Heart right ventricle (tissue), 16 donors: Measurements from ENCODE around the gene FAM219A. TPM values are rescaled to one million over a fixed set of nuclear protein-coding genes. Genes with fewer than 3 reads are reported as not detected.

Source experiments
- ATAC-seq, 8 donors: fragments of 200-7000 bp; cut with Tn5 transposase; one replicate each; pipeline ENCODE4 v1.9.1; 2020; ENCODE audit warnings: mild to moderate bottlenecking in 8 of 8, moderate library complexity in 8 of 8, moderate number of reproducible peaks in 1 of 8
- DNase-seq, 2 donors: peaks; one replicate each; pipeline ENCODE4 v3.0.0-alpha.2; 2020
- H3K27ac ChIP-seq, 10 donors: fragments of 200-600 bp; sonication (generic) in 2 of 10; one replicate each; pipeline versions ENCODE4 v1.5.0 to v1.8.0; 2020 to 2022; ENCODE audit warnings: mild to moderate bottlenecking in 3 of 10
- H3K27me3 ChIP-seq, 7 donors: fragments of 200-600 bp; one replicate each; pipeline ENCODE4 v1.8.0; 2021 to 2022; ENCODE audit warnings: mild to moderate bottlenecking in 2 of 7
- H3K36me3 ChIP-seq, 9 donors: fragments of 200-600 bp; sonication (generic) in 1 of 9; one replicate each; pipeline versions ENCODE4 v1.5.0 to v1.8.0; 2020 to 2022; ENCODE audit warnings: mild to moderate bottlenecking in 2 of 9
- H3K4me1 ChIP-seq, 9 donors: fragments of 200-600 bp; sonication (generic) in 1 of 9; one replicate each; pipeline versions ENCODE4 v1.5.0 to v1.8.0; 2020 to 2022; ENCODE audit warnings: mild to moderate bottlenecking in 4 of 9
- H3K4me3 ChIP-seq, 10 donors: fragments of 200-600 bp; sonication (generic) in 2 of 10; one replicate each; pipeline versions ENCODE4 v1.5.0 to v1.8.0; 2020 to 2022; ENCODE audit warnings: mild to moderate bottlenecking in 7 of 10, moderate library complexity in 2 of 10
- H3K9me3 ChIP-seq, 11 donors: fragments of 200-600 bp in 10 of 11; sonication (generic) in 2 of 11; one replicate each; pipeline versions ENCODE4 v1.5.0 to v1.8.0; 2013 to 2022; ENCODE audit warnings: mild to moderate bottlenecking in 2 of 11, control low read depth in 1 of 11, moderate library complexity in 1 of 11
- WGBS, 2 donors: extraction: QIAGEN DNeasy Blood & Tissue Kit; methylation state at CpG; one replicate each; pipeline ENCODE4 v1.1.7; 2013; ENCODE audit warnings: inconsistent platforms in 1 of 2; 5-methylcytosine and 5-hydroxymethylcytosine counted together
- intact Hi-C, 10 donors: fragments of 100-400 bp; cut with DNase I; formaldehyde crosslinking; loops; one replicate each; pipeline versions ENCODE4 v1.11.1 to v1.14.2; 2022
- polyA plus RNA-seq, 2 donors: library from polyadenylated mRNA; stranded (reverse); fragments of 200-250 nt; gene quantifications; one replicate each; pipeline ENCODE4 v1.2.3, GENCODE V29; 2013
- total RNA-seq, 10 donors: library from RNA; stranded (reverse); fragmentation: NEBNext Ultra II Directional in 3 of 10; extraction: Animal tissue kit (Norgen Biotek cat#: 25700) in 3 of 10; gene quantifications; one replicate each; pipeline versions ENCODE4 v1.2.1 to v1.2.4, GENCODE V29; 2021 to 2023
- TF ChIP-seq, protein P1 (sequence below), 9 donors: fragments of 200-600 bp; sonication (generic) in 2 of 9; IDR thresholded peaks; one replicate each; pipeline versions ENCODE4 v1.5.0 to v1.8.0; 2021 to 2022; ENCODE audit warnings: antibody characterized with exemption in 9 of 9, mild to moderate bottlenecking in 5 of 9, moderate library complexity in 1 of 9
- donor health status: Arrhythmogenic right ventricular cardiomyopathy.
- donor health status: ischemic (EF 13 %, LVEDD 7.1; RV severe dilation, severe dysfunction).
- donor health status: healthy with polysubstance abuse.
- donor health status: DM: no; HTN: yes; CAD: no.
- donor health status: DM: no; HTN: no; CAD: no.
- donor health status: ischemic (EF 25% LVEDD 6.9; RV normal size, moderate dysfunction).
- donor health status: ischemic (EF 25% LVEDD 5.7; RV mildly dilated, moderate dysfunction).
- donor health status: healthy.
- donor health status: DM: yes; HTN: yes; CAD: no.
- donor health status: Ischemic cardiomyopathy.
- donor health status: ischemic (EF 35%, LVEDD 5.7; RV mildly dilated, moderate dysfunction).
- donor health status: nonischemic (EF 11% LVEDD 7.7; RV severe dilation, severe dysfunction).
- donor health status: DM: yes; HTN: yes; CAD: no.
- donor health status: PGD.
- donor health status: ischemic (EF 29% LVEDD 5.4; RV normal size, mild dysfunction).
- donor health status: nonischemic (EF 23%, LVEDD 6.1; RV moderate dilation, normal function).

FAM219A gene
- total and polyA plus RNA-seq, 12 donors: 15.1 to 38.6 (median 25.9) TPM

GRCh38 chr9:34463901-34464232 is 5.5 kb upstream of the FAM219A start:
- H3K36me3 ChIP-seq: no peaks in the 10 kb centered on the region
- H3K4me3 ChIP-seq: no peak overlapping the region
- WGBS, 2 donors: 81 to 84% methylated on average over 2 of the region's 2 CpGs
- DNase-seq (no peak), ATAC-seq (no peak)
- no peak overlapping the region for H3K27ac ChIP-seq
- TF ChIP-seq, protein P1, sequence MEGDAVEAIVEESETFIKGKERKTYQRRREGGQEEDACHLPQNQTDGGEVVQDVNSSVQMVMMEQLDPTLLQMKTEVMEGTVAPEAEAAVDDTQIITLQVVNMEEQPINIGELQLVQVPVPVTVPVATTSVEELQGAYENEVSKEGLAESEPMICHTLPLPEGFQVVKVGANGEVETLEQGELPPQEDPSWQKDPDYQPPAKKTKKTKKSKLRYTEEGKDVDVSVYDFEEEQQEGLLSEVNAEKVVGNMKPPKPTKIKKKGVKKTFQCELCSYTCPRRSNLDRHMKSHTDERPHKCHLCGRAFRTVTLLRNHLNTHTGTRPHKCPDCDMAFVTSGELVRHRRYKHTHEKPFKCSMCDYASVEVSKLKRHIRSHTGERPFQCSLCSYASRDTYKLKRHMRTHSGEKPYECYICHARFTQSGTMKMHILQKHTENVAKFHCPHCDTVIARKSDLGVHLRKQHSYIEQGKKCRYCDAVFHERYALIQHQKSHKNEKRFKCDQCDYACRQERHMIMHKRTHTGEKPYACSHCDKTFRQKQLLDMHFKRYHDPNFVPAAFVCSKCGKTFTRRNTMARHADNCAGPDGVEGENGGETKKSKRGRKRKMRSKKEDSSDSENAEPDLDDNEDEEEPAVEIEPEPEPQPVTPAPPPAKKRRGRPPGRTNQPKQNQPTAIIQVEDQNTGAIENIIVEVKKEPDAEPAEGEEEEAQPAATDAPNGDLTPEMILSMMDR (IDR thresholded peaks at IDR 0.05): no peak
- H3K9me3 ChIP-seq: no peaks in the 10 kb centered on the region
- peaks cover 0 to 13% (median 3%) of the 10 kb centered on the region in 9 donors for H3K4me1 ChIP-seq
- intact Hi-C loops: loop anchor here in 1 of 10 donors (5.0 kb wide), 1 partner anchor 33 kb away; no protein-coding TSS in a partner anchor
- H3K27me3 ChIP-seq: peaks cover 0 to 8% (median 0%) of the 10 kb centered on the region in 7 donors

GRCh38 chr9:34463098-34463900 is 4.9 kb upstream of the FAM219A start:
- 41 to 47% methylated on average over 5 of the region's 5 CpGs for WGBS, 2 donors
- Histone ChIP-seq H3K27ac (no peak overlapping the region), H3K4me3 (no peak overlapping the region), H3K27me3 (peaks cover 0 to 8% (median 0%) of the 10 kb centered on the region in 7 donors), H3K4me1 (peaks cover 0 to 16% (median 3%) of the 10 kb centered on the region in 9 donors), H3K9me3 (no peaks in the 10 kb centered on the region), H3K36me3 (no peaks in the 10 kb centered on the region)
- intact Hi-C loops: loop anchor here in 1 of 10 donors (5.0 kb wide), 1 partner anchor 34 kb away; no protein-coding TSS in a partner anchor
- TF ChIP-seq, protein P1 (IDR thresholded peaks at IDR 0.05): no peak
- no peak for DNase-seq
- no peak for ATAC-seq

- no peak for DNase-seq
- Histone ChIP-seq H3K9me3 (no peaks in the 10 kb centered on the region), H3K36me3 (no peaks in the 10 kb centered on the region), H3K4me3 (no peak overlapping the region), H3K27ac (no peak overlapping the region), H3K4me1 (peaks cover 6 to 38% (median 28%) of the 10 kb centered on the region in 9 donors), H3K27me3 (peaks cover 0 to 8% (median 0%) of the 10 kb centered on the region in 7 donors)
- no peak for ATAC-seq
- WGBS, 2 donors: 61 to 63% methylated on average over 3 of the region's 3 CpGs
- intact Hi-C loops: loop anchor here in 1 of 10 donors (2.0 to 5.0 kb wide), 2 partner anchors 37 to 63 kb away; partner anchors contain the start of gene ENHO
- TF ChIP-seq, protein P1 (IDR thresholded peaks at IDR 0.05): no peak
These were observed 1.6 kb upstream of the FAM219A start for GRCh38 chr9:34459941-34460340.

DNA sequence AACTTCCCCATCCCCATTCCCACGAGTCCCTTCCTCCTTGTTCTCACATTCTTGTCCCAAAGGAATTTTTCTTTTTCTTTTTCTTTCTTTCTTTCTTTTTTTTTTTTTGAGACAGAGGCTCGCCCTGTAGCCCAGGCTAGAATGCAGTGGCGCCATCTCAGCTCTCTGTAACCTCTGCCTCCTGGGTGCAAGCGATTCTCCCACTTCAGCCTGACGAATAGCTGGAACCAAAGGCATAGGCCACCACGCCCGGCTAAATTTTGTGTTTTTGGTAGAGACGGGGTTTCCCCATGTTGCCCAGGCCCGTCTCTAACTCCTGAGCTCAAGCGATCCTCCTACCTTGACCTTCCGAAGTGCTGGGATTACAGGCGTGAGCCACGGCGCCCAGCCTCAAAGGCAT is 986 bp upstream of the FAM219A start:
- WGBS, 2 donors: 87 to 90% methylated on average over 14 of the region's 14 CpGs
- H3K4me3 ChIP-seq: no peak overlapping the region
- no peak overlapping the region for H3K27ac ChIP-seq
- TF ChIP-seq, protein P1 (IDR thresholded peaks at IDR 0.05): no peak
- no peak for DNase-seq
- H3K36me3 ChIP-seq: no peaks in the 10 kb centered on the region
- peaks cover 0 to 8% (median 0%) of the 10 kb centered on the region in 7 donors for H3K27me3 ChIP-seq
- intact Hi-C loops: loop anchor here in 1 of 10 donors (2.0 kb wide), 1 partner anchor 63 kb away; the partner anchor contains the start of gene ENHO
- no peaks in the 10 kb centered on the region for H3K9me3 ChIP-seq
- no peak for ATAC-seq
- H3K4me1 ChIP-seq: peaks cover 11 to 44% (median 34%) of the 10 kb centered on the region in 9 donors
